Neuronal stem cell (in vitro differentiated cells): ENCODE measurements around the gene SLIT3.

ENCODE experiments used
- DNase-seq: peaks from one replicate; pipeline ENCODE4 v3.0.0-alpha.2; 2013; ENCODE audit warnings: low spot score
- H2AFZ ChIP-seq: one replicate; pipeline ENCODE4 v1.6.1; 2013; ENCODE audit warnings: mild to moderate bottlenecking, low read length, inconsistent platforms
- H2AK5ac ChIP-seq: 2 replicates; pipeline ENCODE4 v1.6.1; 2013; ENCODE audit warnings: low read depth, mild to moderate bottlenecking, inconsistent platforms, low read length, moderate library complexity, mixed read lengths
- H2BK120ac ChIP-seq: 2 replicates; pipeline ENCODE4 v1.6.1; 2013; ENCODE audit warnings: low read depth, mild to moderate bottlenecking, inconsistent platforms, low read length, moderate library complexity, mixed read lengths
- H2BK12ac ChIP-seq: one replicate; pipeline ENCODE4 v1.6.1; 2013; ENCODE audit warnings: low read length, inconsistent platforms
- H2BK15ac ChIP-seq: 2 replicates; pipeline ENCODE4 v1.6.1; 2013; ENCODE audit warnings: mild to moderate bottlenecking, low read length, inconsistent platforms, mixed read lengths
- H2BK5ac ChIP-seq: one replicate; pipeline ENCODE4 v1.6.1; 2013; ENCODE audit warnings: inconsistent platforms, mild to moderate bottlenecking, low read length, moderate library complexity
- H3K14ac ChIP-seq: one replicate; pipeline ENCODE4 v1.6.1; 2013; ENCODE audit warnings: low read length, inconsistent platforms
- H3K18ac ChIP-seq: 2 replicates; pipeline ENCODE4 v1.6.1; 2013; ENCODE audit warnings: low read length, inconsistent platforms
- H3K23ac ChIP-seq: 2 replicates; pipeline ENCODE4 v1.6.1; 2013; ENCODE audit warnings: low read depth, mild to moderate bottlenecking, mixed read lengths, low read length, inconsistent platforms; ENCODE audit not compliant: poor library complexity
- H3K27ac ChIP-seq: replicated peaks from 3 replicates; pipeline ENCODE4 v1.5.1; 2013; ENCODE audit warnings: low read length, inconsistent platforms
- H3K27me3 ChIP-seq, 3 experiments: 2 replicates each; pipeline ENCODE4 v1.6.1; 2013; ENCODE audit warnings: low read length in 3 of 3, mild to moderate bottlenecking in 2 of 3, inconsistent platforms in 1 of 3, low read depth in 1 of 3, mixed read lengths in 1 of 3, moderate library complexity in 1 of 3; ENCODE audit not compliant: control insufficient read depth in 3 of 3, insufficient read depth in 3 of 3
- H3K36me3 ChIP-seq, 2 donors: replicated peaks in 1 of 2; 2 replicates each; pipeline ENCODE4 v1.6.1; 2013; ENCODE audit warnings: low read length in 2 of 2; ENCODE audit not compliant: control insufficient read depth in 2 of 2, insufficient read depth in 2 of 2
- H3K4ac ChIP-seq: 2 replicates; pipeline ENCODE4 v1.6.1; 2013; ENCODE audit warnings: inconsistent platforms, mild to moderate bottlenecking, low read length, moderate library complexity
- H3K4me1 ChIP-seq, 2 donors: 1 replicate in 1 of 2; 2 replicates in 1 of 2; pipeline ENCODE4 v1.6.1; 2013; ENCODE audit warnings: low read length in 2 of 2, low read depth in 1 of 2; ENCODE audit not compliant: control insufficient read depth in 2 of 2, insufficient read depth in 1 of 2
- H3K4me2 ChIP-seq: one replicate; pipeline ENCODE4 v1.6.1; 2013; ENCODE audit warnings: mild to moderate bottlenecking, low read length, inconsistent platforms; ENCODE audit not compliant: insufficient read depth, poor library complexity, severe bottlenecking
- H3K4me3 ChIP-seq, 2 donors: 2 replicates each; pipeline ENCODE4 v1.5.1; 2013; ENCODE audit warnings: low read length in 2 of 2, mild to moderate bottlenecking in 2 of 2, inconsistent platforms in 1 of 2, moderate library complexity in 1 of 2
- H3K79me1 ChIP-seq: one replicate; pipeline ENCODE4 v1.6.1; 2013; ENCODE audit warnings: low read depth, mild to moderate bottlenecking, inconsistent platforms, low read length, moderate library complexity
- H3K9ac ChIP-seq: one replicate; pipeline ENCODE4 v1.6.1; 2013; ENCODE audit warnings: mild to moderate bottlenecking, low read depth, low read length, inconsistent platforms; ENCODE audit not compliant: poor library complexity
- H3K9me3 ChIP-seq, 2 donors: replicated peaks in 1 of 2; 2 replicates each; pipeline versions ENCODE3 to v1.6.1; 2013; ENCODE audit warnings: low read length in 2 of 2, mild to moderate bottlenecking in 2 of 2, inconsistent platforms in 1 of 2, low read depth in 1 of 2, mixed read lengths in 1 of 2, moderate library complexity in 1 of 2; ENCODE audit not compliant: control insufficient read depth in 2 of 2, insufficient read depth in 1 of 2
- H4K8ac ChIP-seq: one replicate; pipeline ENCODE4 v1.6.1; 2013; ENCODE audit warnings: low read depth, mild to moderate bottlenecking, inconsistent platforms, low read length, moderate library complexity
- H4K91ac ChIP-seq: one replicate; pipeline ENCODE4 v1.6.1; 2013; ENCODE audit warnings: low read length, low read depth, mild to moderate bottlenecking, inconsistent platforms; ENCODE audit not compliant: poor library complexity
- WGBS, 2 donors: extraction: QIAGEN DNeasy Blood & Tissue Kit; methylation state at CpG; one replicate each; pipeline ENCODE4 v1.1.7; 2013; ENCODE audit warnings: missing lambda C conversion rate in 2 of 2, mixed read lengths in 1 of 2; ENCODE audit not compliant: insufficient read length in 2 of 2, insufficient replicate concordance in 1 of 2; ENCODE audit errors: extremely low coverage in 2 of 2; 5-methylcytosine and 5-hydroxymethylcytosine counted together

SLIT3 gene

GRCh38 chr5:168661593-168662485 is 639.1 kb downstream of the SLIT3 start:
- no peak overlapping the region for H3K4me2 ChIP-seq

GRCh38 chr5:168660691-168661090 is 640.2 kb downstream of the SLIT3 start:
- no peak overlapping the region for H3K9ac ChIP-seq
- H3K23ac ChIP-seq: no peak overlapping the region
- H2BK12ac ChIP-seq: no peak overlapping the region
- H4K91ac ChIP-seq: no peak overlapping the region
- H4K8ac ChIP-seq: no peak overlapping the region
- no peaks in the 10 kb centered on the region for H3K9me3 ChIP-seq
- no peak overlapping the region for H2BK5ac ChIP-seq
- H2BK15ac ChIP-seq: no peak overlapping the region
- no peak overlapping the region for H2AK5ac ChIP-seq
- no peak overlapping the region for H3K4me2 ChIP-seq
- H2AFZ ChIP-seq: no peak overlapping the region
- no peak overlapping the region for H3K14ac ChIP-seq
- H2BK120ac ChIP-seq: no peak overlapping the region
- no peaks in the 10 kb centered on the region for H3K36me3 ChIP-seq
- no peak overlapping the region for H3K4me3 ChIP-seq
- H3K18ac ChIP-seq: no peak overlapping the region
- H3K4me1 ChIP-seq: peaks cover 0 to 2% of the 10 kb centered on the region in 2 donors
- no peak overlapping the region for H3K27ac ChIP-seq
- no peak overlapping the region for H3K4ac ChIP-seq
- WGBS, 2 donors: no CpG with 5 or more reads among the region's 4 CpGs
- H3K79me1 ChIP-seq: no peaks in the 10 kb centered on the region
- DNase-seq: no peak
- H3K27me3 ChIP-seq: peaks cover 0 to 12% (median 0%) of the 10 kb centered on the region in 3 experiments

More at GRCh38 chr5:168661593-168662485, 639.1 kb downstream of the SLIT3 start:
- H3K36me3 ChIP-seq: no peaks in the 10 kb centered on the region
- H3K27me3 ChIP-seq: peaks cover 0 to 9% (median 0%) of the 10 kb centered on the region in 3 experiments
- H3K18ac ChIP-seq: no peak overlapping the region
- no peak for DNase-seq
- H3K14ac ChIP-seq: no peak overlapping the region
- no peaks in the 10 kb centered on the region for H3K9me3 ChIP-seq
- no peak overlapping the region for H2AK5ac ChIP-seq
- no peak overlapping the region for H4K91ac ChIP-seq
- no peak overlapping the region for H2AFZ ChIP-seq
- H3K4me3 ChIP-seq: no peak overlapping the region
- H2BK5ac ChIP-seq: no peak overlapping the region
- no peak overlapping the region for H3K9ac ChIP-seq
- no peak overlapping the region for H4K8ac ChIP-seq
- H3K4ac ChIP-seq: no peak overlapping the region
- no peak overlapping the region for H3K23ac ChIP-seq
- no CpG with 5 or more reads among the region's 3 CpGs for WGBS, 2 donors
- H2BK12ac ChIP-seq: no peak overlapping the region
- H3K27ac ChIP-seq: no peak overlapping the region
- H3K79me1 ChIP-seq: no peaks in the 10 kb centered on the region
- H3K4me1 ChIP-seq: no peaks in the 10 kb centered on the region
- no peak overlapping the region for H2BK120ac ChIP-seq
- H2BK15ac ChIP-seq: no peak overlapping the region

- Histone ChIP-seq H2BK120ac (no peak overlapping the region), H2BK5ac (no peak overlapping the region), H2AFZ (no peak overlapping the region), H4K91ac (no peak overlapping the region), H3K27ac (no peak overlapping the region), H3K36me3 (peaks cover 0 to 1% of the 10 kb centered on the region in 2 donors), H2BK12ac (no peak overlapping the region), H3K27me3 (peaks cover 0 to 6% (median 0%) of the 10 kb centered on the region in 3 experiments), H3K4ac (no peak overlapping the region), H3K23ac (no peak overlapping the region), H4K8ac (no peak overlapping the region), H3K4me2 (no peak overlapping the region), H3K79me1 (no peaks in the 10 kb centered on the region), H3K9me3 (no peaks in the 10 kb centered on the region), H3K9ac (no peak overlapping the region), H3K18ac (no peak overlapping the region), H3K4me1 (peaks cover 0 to 6% of the 10 kb centered on the region in 2 donors), H3K14ac (no peak overlapping the region), H2BK15ac (no peak overlapping the region), H3K4me3 (no peak overlapping the region), H2AK5ac (no peak overlapping the region)
- WGBS, 2 donors: no CpG with 5 or more reads among the region's 5 CpGs
- DNase-seq: no peak
Observed at GRCh38 chr5:168659286-168659847, 641.6 kb downstream of the SLIT3 start.

GRCh38 chr5:168658394-168658793 is 642.5 kb downstream of the SLIT3 start:
- Histone ChIP-seq H3K27ac (no peak overlapping the region), H4K8ac (no peak overlapping the region), H3K23ac (no peak overlapping the region), H3K14ac (no peak overlapping the region), H3K36me3 (peaks cover 0 to 1% of the 10 kb centered on the region in 2 donors), H3K4ac (no peak overlapping the region), H2BK120ac (no peak overlapping the region), H2AFZ (peak overlapping the region; percentile 33), H3K27me3 (peaks cover 0 to 6% (median 0%) of the 10 kb centered on the region in 3 experiments), H3K9me3 (no peaks in the 10 kb centered on the region), H3K4me2 (no peak overlapping the region), H2BK15ac (no peak overlapping the region), H3K79me1 (no peaks in the 10 kb centered on the region), H2BK5ac (no peak overlapping the region), H3K9ac (no peak overlapping the region), H2BK12ac (no peak overlapping the region), H3K18ac (no peak overlapping the region), H4K91ac (no peak overlapping the region), H3K4me3 (no peak overlapping the region), H2AK5ac (no peak overlapping the region), H3K4me1 (peaks cover 0 to 12% of the 10 kb centered on the region in 2 donors)
- no peak for DNase-seq
- WGBS, 2 donors: no CpG with 5 or more reads among the region's 2 CpGs
